Smooth muscle cell (in vitro differentiated cells): ENCODE results near the gene GET3. TPM values are rescaled to one million over a fixed set of nuclear protein-coding genes. Genes with fewer than 3 reads are reported as not detected.

Experiments used
- DNase-seq: peaks from one replicate; lab custom pipeline; 2025; ENCODE audit not compliant: unreplicated experiment; lab: John Stamatoyannopoulos, UW
- H2AFZ ChIP-seq: fragments of 200-600 bp; sonication (generic); 2 replicates; pipeline ENCODE4 v1.6.0; 2016; ENCODE audit warnings: antibody characterized with exemption, low read depth, mild to moderate bottlenecking
- H3F3A ChIP-seq: fragments of 200-600 bp; sonication (generic); 2 replicates; pipeline ENCODE4 v1.6.0; 2017; ENCODE audit warnings: antibody characterized with exemption, low read depth
- H3K27ac ChIP-seq: fragments of 200-600 bp; sonication (generic); 2 replicates; pipeline ENCODE4 v1.5.1; 2016; ENCODE audit warnings: low read depth, mild to moderate bottlenecking
- H3K27me3 ChIP-seq: fragments of 200-600 bp; sonication (generic); 2 replicates; pipeline ENCODE4 v1.6.1; 2016; ENCODE audit warnings: low read depth, mild to moderate bottlenecking
- H3K36me3 ChIP-seq: fragments of 200-600 bp; sonication (generic); 2 replicates; pipeline ENCODE4 v1.5.1; 2016; ENCODE audit warnings: low read depth
- H3K4me1 ChIP-seq: fragments of 200-600 bp; sonication (generic); 2 replicates; pipeline ENCODE4 v1.5.1; 2016; ENCODE audit warnings: low read depth
- H3K4me2 ChIP-seq: fragments of 200-600 bp; sonication (generic); 2 replicates; pipeline ENCODE4 v1.6.0; 2016; ENCODE audit warnings: mild to moderate bottlenecking
- H3K4me3 ChIP-seq: fragments of 200-600 bp; sonication (generic); 2 replicates; pipeline ENCODE4 v1.5.1; 2016; ENCODE audit warnings: mild to moderate bottlenecking
- H3K79me2 ChIP-seq: fragments of 200-600 bp; sonication (generic); 2 replicates; pipeline ENCODE4 v1.6.0; 2016; ENCODE audit warnings: low read depth, mild to moderate bottlenecking
- H3K9ac ChIP-seq: fragments of 200-600 bp; sonication (generic); 2 replicates; pipeline ENCODE4 v1.6.0; 2016; ENCODE audit warnings: low read depth
- H3K9me3 ChIP-seq: fragments of 200-600 bp; sonication (generic); replicated peaks from 2 replicates; pipeline ENCODE4 v1.5.1; 2016; ENCODE audit warnings: low read depth
- H4K20me1 ChIP-seq: fragments of 200-600 bp; sonication (generic); 2 replicates; pipeline ENCODE4 v1.6.0; 2016; ENCODE audit warnings: low read depth
- WGBS: methylation state at CpG from one replicate; pipeline ENCODE4 v1.1.7; 2016; ENCODE audit warnings: low lambda C conversion rate; 5-methylcytosine and 5-hydroxymethylcytosine counted together
- polyA plus RNA-seq: library from polyadenylated mRNA; unstranded; fragments of >200 nt; fragmentation: Nextera tagmentation; extraction: Ambion mirVana; gene quantifications from 2 replicates; pipeline ENCODE4 v1.2.1, GENCODE V29; 2016
- total RNA-seq: library from RNA; depleted of rRNA; stranded (reverse); fragments of >200 nt; gene quantifications from 2 replicates; pipeline ENCODE4 v1.2.3, GENCODE V29; 2014
- TF ChIP-seq, protein P1 (sequence below): fragments of 200-600 bp; sonication (generic); IDR thresholded peaks from 2 replicates; pipeline ENCODE4 v1.5.1; 2017; ENCODE audit warnings: borderline replicate concordance, mild to moderate bottlenecking, antibody characterized with exemption; ENCODE audit not compliant: insufficient read depth, poor library complexity, severe bottlenecking

The GET3 gene
- total and polyA plus RNA-seq, 2 experiments from 2014 or later = 51.4 to 99.6 TPM

DNA sequence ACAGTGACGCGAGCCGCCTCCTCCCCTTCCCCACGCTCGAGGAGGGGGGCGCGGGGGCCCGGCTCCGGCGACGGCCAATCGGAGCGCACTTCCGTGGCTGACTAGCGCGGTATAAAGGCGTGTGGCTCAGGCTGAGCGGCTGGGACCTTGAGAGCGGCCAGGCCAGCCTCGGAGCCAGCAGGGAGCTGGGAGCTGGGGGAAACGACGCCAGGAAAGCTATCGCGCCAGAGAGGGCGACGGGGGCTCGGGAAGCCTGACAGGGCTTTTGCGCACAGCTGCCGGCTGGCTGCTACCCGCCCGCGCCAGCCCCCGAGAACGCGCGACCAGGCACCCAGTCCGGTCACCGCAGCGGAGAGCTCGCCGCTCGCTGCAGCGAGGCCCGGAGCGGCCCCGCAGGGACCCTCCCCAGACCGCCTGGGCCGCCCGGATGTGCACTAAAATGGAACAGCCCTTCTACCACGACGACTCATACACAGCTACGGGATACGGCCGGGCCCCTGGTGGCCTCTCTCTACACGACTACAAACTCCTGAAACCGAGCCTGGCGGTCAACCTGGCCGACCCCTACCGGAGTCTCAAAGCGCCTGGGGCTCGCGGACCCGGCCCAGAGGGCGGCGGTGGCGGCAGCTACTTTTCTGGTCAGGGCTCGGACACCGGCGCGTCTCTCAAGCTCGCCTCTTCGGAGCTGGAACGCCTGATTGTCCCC lies 54.2 kb downstream of the GET3 start, which contains the start of gene JUNB:
Gene JUNB, plus strand, starts transcription at position 142 of the 706 bp plus-strand sequence. Its CDS starts 286 bp downstream, at position 428.
- WGBS = under 1% methylated on average over 71 of the region's 73 CpGs
- Histone ChIP-seq H3K9me3 (no peaks in the 10 kb centered on the region), H4K20me1 (peaks cover 24% of the 10 kb centered on the region), H3K36me3 (no peaks in the 10 kb centered on the region), H3K9ac (peak within 1 kb of the TSS; percentile 99), H2AFZ (no peak within 1 kb of the TSS), H3K4me3 (peak within 1 kb of the TSS; percentile 98), H3K27ac (peak within 1 kb of the TSS; percentile 96), H3F3A (peaks cover 40% of the 10 kb centered on the region), H3K27me3 (no peaks in the 10 kb centered on the region), H3K79me2 (peaks cover 20% of the 10 kb centered on the region), H3K4me1 (peaks cover 25% of the 10 kb centered on the region), H3K4me2 (peak within 1 kb of the TSS; percentile 93)
- TF ChIP-seq, protein P1, sequence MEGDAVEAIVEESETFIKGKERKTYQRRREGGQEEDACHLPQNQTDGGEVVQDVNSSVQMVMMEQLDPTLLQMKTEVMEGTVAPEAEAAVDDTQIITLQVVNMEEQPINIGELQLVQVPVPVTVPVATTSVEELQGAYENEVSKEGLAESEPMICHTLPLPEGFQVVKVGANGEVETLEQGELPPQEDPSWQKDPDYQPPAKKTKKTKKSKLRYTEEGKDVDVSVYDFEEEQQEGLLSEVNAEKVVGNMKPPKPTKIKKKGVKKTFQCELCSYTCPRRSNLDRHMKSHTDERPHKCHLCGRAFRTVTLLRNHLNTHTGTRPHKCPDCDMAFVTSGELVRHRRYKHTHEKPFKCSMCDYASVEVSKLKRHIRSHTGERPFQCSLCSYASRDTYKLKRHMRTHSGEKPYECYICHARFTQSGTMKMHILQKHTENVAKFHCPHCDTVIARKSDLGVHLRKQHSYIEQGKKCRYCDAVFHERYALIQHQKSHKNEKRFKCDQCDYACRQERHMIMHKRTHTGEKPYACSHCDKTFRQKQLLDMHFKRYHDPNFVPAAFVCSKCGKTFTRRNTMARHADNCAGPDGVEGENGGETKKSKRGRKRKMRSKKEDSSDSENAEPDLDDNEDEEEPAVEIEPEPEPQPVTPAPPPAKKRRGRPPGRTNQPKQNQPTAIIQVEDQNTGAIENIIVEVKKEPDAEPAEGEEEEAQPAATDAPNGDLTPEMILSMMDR = no peak
- peak; percentile 96 for DNase-seq

DNA sequence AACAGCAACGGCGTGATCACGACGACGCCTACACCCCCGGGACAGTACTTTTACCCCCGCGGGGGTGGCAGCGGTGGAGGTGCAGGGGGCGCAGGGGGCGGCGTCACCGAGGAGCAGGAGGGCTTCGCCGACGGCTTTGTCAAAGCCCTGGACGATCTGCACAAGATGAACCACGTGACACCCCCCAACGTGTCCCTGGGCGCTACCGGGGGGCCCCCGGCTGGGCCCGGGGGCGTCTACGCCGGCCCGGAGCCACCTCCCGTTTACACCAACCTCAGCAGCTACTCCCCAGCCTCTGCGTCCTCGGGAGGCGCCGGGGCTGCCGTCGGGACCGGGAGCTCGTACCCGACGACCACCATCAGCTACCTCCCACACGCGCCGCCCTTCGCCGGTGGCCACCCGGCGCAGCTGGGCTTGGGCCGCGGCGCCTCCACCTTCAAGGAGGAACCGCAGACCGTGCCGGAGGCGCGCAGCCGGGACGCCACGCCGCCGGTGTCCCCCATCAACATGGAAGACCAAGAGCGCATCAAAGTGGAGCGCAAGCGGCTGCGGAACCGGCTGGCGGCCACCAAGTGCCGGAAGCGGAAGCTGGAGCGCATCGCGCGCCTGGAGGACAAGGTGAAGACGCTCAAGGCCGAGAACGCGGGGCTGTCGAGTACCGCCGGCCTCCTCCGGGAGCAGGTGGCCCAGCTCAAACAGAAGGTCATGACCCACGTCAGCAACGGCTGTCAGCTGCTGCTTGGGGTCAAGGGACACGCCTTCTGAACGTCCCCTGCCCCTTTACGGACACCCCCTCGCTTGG lies 55.0 kb downstream of the GET3 start:
- peak overlapping the region; percentile 98 for H3K4me3 ChIP-seq
- WGBS = under 1% methylated on average over 56 of the region's 84 CpGs
- H4K20me1 ChIP-seq = peaks cover 24% of the 10 kb centered on the region
- peak overlapping the region; percentile 93 for H3K4me2 ChIP-seq
- no peaks in the 10 kb centered on the region for H3K27me3 ChIP-seq
- TF ChIP-seq, protein P1 = no peak
- H3K9ac ChIP-seq = peak overlapping the region; percentile 99
- no peaks in the 10 kb centered on the region for H3K9me3 ChIP-seq
- no peak overlapping the region for H2AFZ ChIP-seq
- no peaks in the 10 kb centered on the region for H3K36me3 ChIP-seq
- H3F3A ChIP-seq = peaks cover 40% of the 10 kb centered on the region
- H3K79me2 ChIP-seq = peaks cover 20% of the 10 kb centered on the region
- H3K27ac ChIP-seq = peak overlapping the region; percentile 96
- H3K4me1 ChIP-seq = peaks cover 25% of the 10 kb centered on the region
- DNase-seq = no peak

DNA sequence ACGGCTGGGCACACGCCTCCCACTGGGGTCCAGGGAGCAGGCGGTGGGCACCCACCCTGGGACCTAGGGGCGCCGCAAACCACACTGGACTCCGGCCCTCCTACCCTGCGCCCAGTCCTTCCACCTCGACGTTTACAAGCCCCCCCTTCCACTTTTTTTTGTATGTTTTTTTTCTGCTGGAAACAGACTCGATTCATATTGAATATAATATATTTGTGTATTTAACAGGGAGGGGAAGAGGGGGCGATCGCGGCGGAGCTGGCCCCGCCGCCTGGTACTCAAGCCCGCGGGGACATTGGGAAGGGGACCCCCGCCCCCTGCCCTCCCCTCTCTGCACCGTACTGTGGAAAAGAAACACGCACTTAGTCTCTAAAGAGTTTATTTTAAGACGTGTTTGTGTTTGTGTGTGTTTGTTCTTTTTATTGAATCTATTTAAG lies 55.6 kb downstream of the GET3 start:
- H3K4me3 ChIP-seq = peak overlapping the region; percentile 98
- H3K79me2 ChIP-seq = peaks cover 20% of the 10 kb centered on the region
- TF ChIP-seq, protein P1 = no peak
- H3K4me2 ChIP-seq = peak overlapping the region; percentile 93
- H3K27me3 ChIP-seq = no peaks in the 10 kb centered on the region
- WGBS = under 1% methylated on average over 22 of the region's 22 CpGs
- H3K36me3 ChIP-seq = no peaks in the 10 kb centered on the region
- H3K9ac ChIP-seq = peak overlapping the region; percentile 99
- peaks cover 22% of the 10 kb centered on the region for H3K4me1 ChIP-seq
- no peaks in the 10 kb centered on the region for H3K9me3 ChIP-seq
- no peak overlapping the region for H2AFZ ChIP-seq
- DNase-seq = no peak
- peaks cover 24% of the 10 kb centered on the region for H4K20me1 ChIP-seq
- H3K27ac ChIP-seq = peak overlapping the region; percentile 96
- H3F3A ChIP-seq = peaks cover 41% of the 10 kb centered on the region
